ENCODE measurements around the gene UBE2U. TPM values are rescaled to one million over a fixed set of nuclear protein-coding genes. Genes with fewer than 3 reads are reported as not detected.

The UBE2U gene
- total RNA-seq, 4 donors from 2014 or later = not detected

DNA sequence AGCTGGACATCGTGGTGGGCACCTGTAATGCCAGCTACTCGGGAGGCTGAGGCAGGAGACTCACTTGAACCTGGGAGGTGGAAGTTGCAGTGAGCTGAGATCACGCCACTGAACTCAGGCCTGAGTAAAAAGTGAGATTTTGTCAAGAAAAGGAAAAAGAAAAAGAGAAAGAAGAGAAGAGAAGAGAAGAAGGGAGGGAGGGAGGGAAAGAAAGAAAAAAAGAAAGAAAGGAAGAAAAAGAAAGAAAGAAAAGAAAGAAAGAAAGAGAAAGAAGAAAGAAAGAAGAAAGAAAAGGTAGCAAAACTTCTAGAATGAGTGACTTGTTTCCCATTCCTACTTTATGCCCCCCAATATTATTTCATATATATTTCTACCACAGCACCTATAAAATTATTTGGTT is 98.8 kb downstream of the UBE2U start:
- no peaks in the 10 kb centered on the region for H3K36me3 ChIP-seq
- no peak for ATAC-seq
- peaks cover 0 to 3% (median 0%) of the 10 kb centered on the region in 3 donors for H3K9me3 ChIP-seq
- WGBS, 2 donors (ENCODE audit: low coverage in 1 of 2) = 90 to 100% methylated on average over 1 to 2 of the region's 3 CpGs
- no peaks in the 10 kb centered on the region for H3K27me3 ChIP-seq
- H3K4me3 ChIP-seq = no peak overlapping the region
- no peak overlapping the region for H3K27ac ChIP-seq
- TF ChIP-seq, protein P1, sequence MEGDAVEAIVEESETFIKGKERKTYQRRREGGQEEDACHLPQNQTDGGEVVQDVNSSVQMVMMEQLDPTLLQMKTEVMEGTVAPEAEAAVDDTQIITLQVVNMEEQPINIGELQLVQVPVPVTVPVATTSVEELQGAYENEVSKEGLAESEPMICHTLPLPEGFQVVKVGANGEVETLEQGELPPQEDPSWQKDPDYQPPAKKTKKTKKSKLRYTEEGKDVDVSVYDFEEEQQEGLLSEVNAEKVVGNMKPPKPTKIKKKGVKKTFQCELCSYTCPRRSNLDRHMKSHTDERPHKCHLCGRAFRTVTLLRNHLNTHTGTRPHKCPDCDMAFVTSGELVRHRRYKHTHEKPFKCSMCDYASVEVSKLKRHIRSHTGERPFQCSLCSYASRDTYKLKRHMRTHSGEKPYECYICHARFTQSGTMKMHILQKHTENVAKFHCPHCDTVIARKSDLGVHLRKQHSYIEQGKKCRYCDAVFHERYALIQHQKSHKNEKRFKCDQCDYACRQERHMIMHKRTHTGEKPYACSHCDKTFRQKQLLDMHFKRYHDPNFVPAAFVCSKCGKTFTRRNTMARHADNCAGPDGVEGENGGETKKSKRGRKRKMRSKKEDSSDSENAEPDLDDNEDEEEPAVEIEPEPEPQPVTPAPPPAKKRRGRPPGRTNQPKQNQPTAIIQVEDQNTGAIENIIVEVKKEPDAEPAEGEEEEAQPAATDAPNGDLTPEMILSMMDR (IDR thresholded peaks at IDR 0.05) = no peak
- no peak for TF ChIP-seq POLR2AphosphoS5 (IDR thresholded peaks at IDR 0.05)
- no peak for TF ChIP-seq EP300 (IDR thresholded peaks at IDR 0.05)
- no peak for TF ChIP-seq POLR2A (IDR thresholded peaks at IDR 0.05)
- H3K4me1 ChIP-seq = no peaks in the 10 kb centered on the region

DNA sequence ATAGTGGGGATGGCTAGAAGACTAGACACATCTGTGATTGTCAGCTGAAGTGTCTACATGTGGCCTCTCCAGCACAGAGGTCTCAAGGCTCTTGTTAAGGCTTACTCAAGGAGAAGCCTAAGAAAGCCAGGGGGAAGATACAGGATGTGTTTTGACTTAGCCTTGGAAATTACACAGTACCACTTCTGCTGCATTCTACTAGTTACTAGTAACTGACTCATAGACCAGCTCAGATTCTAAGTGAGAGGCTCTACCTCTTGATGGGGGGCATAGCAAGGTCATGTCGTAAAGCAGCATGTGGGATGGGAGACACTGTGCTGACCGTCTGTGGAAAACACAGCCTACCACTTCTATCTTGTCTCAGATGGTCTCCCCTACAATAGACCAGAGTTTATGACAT is 99.5 kb downstream of the UBE2U start:
- Histone ChIP-seq H3K4me1 (no peaks in the 10 kb centered on the region), H3K9me3 (no peaks in the 10 kb centered on the region), H3K4me3 (no peak overlapping the region), H3K27ac (no peak overlapping the region), H3K36me3 (no peaks in the 10 kb centered on the region), H3K27me3 (no peaks in the 10 kb centered on the region)
- WGBS, 2 donors (ENCODE audit: low coverage in 1 of 2) = 96% methylated on average over 2 of the region's 2 CpGs; no CpG with 5 or more reads in 1 of the 2 donors
- no peak for ATAC-seq
- TF ChIP-seq POLR2AphosphoS5 (IDR thresholded peaks at IDR 0.05) (no peak), POLR2A (IDR thresholded peaks at IDR 0.05) (no peak), EP300 (IDR thresholded peaks at IDR 0.05) (no peak)
- TF ChIP-seq, protein P1 (IDR thresholded peaks at IDR 0.05) = no peak

DNA sequence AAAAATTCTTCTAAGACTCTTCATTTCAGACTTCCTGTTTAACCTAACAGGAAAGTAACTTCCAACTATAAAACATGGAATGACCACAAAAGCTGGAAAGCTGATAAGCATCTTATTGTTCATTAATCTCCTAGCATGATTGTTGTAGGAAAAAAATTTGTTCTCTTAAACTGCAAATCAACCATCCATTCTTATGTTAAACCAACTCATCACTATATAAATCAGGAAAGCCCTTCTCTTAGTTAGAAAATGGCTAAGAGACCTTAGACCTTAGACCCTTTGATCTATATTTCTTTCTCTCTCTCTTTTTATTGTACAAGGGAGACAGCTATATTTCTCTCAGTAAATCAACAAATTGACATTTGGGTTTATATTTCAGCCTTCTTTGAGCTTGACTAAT is 101.4 kb downstream of the UBE2U start:
- no peak overlapping the region for H3K4me3 ChIP-seq
- no peaks in the 10 kb centered on the region for H3K4me1 ChIP-seq
- no peak for ATAC-seq
- H3K27me3 ChIP-seq = no peaks in the 10 kb centered on the region
- no peak overlapping the region for H3K27ac ChIP-seq
- H3K9me3 ChIP-seq = no peaks in the 10 kb centered on the region
- TF ChIP-seq EP300 (IDR thresholded peaks at IDR 0.05) (no peak), POLR2AphosphoS5 (IDR thresholded peaks at IDR 0.05) (no peak), POLR2A (IDR thresholded peaks at IDR 0.05) (no peak)
- TF ChIP-seq, protein P1 (IDR thresholded peaks at IDR 0.05) = no peak
- no peaks in the 10 kb centered on the region for H3K36me3 ChIP-seq

DNA sequence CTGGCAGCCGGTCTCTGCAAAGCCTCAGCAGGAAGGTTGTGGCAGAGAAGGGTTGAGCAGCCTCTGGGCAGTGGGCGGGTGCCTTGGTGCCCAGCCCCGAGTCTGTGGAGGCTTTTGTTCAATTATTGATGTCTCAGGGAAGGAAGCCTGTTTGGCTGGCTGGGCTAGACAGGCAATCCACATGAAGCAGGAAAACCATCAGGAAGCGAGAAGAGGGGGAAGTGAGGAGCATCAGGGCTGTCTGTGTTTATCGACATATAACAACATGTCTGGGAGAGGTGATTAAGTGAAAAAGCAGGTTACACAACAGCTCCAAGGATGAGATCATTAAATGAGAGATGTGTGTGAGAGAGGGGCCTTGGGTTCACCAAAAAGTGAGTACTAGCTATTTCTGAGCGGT is 105.4 kb downstream of the UBE2U start:
- no peaks in the 10 kb centered on the region for H3K36me3 ChIP-seq
- TF ChIP-seq POLR2A (IDR thresholded peaks at IDR 0.05) (no peak), POLR2AphosphoS5 (IDR thresholded peaks at IDR 0.05) (no peak), EP300 (IDR thresholded peaks at IDR 0.05) (no peak)
- TF ChIP-seq, protein P1 (IDR thresholded peaks at IDR 0.05) = no peak
- ATAC-seq = no peak
- no peaks in the 10 kb centered on the region for H3K4me1 ChIP-seq
- H3K27ac ChIP-seq = no peak overlapping the region
- H3K9me3 ChIP-seq = no peaks in the 10 kb centered on the region
- 52 to 82% methylated on average over 3 to 4 of the region's 6 CpGs for WGBS, 2 donors (ENCODE audit: low coverage in 1 of 2)
- H3K4me3 ChIP-seq = no peak overlapping the region
- H3K27me3 ChIP-seq = no peaks in the 10 kb centered on the region

DNA sequence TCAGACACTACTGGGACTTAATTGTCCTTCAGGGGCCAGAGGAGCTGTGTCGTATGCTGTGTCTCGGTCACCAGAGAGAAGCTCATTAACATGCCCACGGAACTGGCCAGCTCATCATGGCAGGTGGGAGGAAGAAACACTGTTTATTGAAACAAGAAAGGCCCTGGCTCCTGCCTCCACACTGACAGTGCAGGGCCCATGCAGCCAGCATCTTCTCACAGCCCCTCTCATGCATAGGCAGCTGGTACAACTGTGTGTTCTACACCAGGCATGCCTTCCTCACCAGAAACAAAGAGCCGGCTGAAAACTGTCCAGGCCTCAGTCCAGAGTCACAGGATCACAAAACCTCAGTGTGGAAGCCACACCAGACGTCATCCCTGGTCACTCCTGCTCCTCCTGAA is 106.0 kb downstream of the UBE2U start:
- TF ChIP-seq, protein P1 (IDR thresholded peaks at IDR 0.05) = no peak
- no peak for TF ChIP-seq EP300 (IDR thresholded peaks at IDR 0.05)
- TF ChIP-seq POLR2A (IDR thresholded peaks at IDR 0.05) = no peak
- TF ChIP-seq POLR2AphosphoS5 (IDR thresholded peaks at IDR 0.05) = no peak
- Histone ChIP-seq H3K4me1 (no peaks in the 10 kb centered on the region), H3K9me3 (no peaks in the 10 kb centered on the region), H3K36me3 (no peaks in the 10 kb centered on the region), H3K4me3 (no peak overlapping the region), H3K27me3 (no peaks in the 10 kb centered on the region), H3K27ac (no peak overlapping the region)
- ATAC-seq = no peak
- WGBS, 2 donors (ENCODE audit: low coverage in 1 of 2) = 80% methylated on average over 5 of the region's 5 CpGs; no CpG with 5 or more reads in 1 of the 2 donors

Data from gastroesophageal sphincter (tissue), 4 donors.